Measurements from ENCODE around the gene CCDC51. TPM values are rescaled to one million over a fixed set of nuclear protein-coding genes. Genes with fewer than 3 reads are reported as not detected.

The CCDC51 gene
- polyA plus RNA-seq, 1 of the 3 experiments (the other 2 are of a cell fraction): 24.2 TPM

GRCh38 chr3:48423241-48423882 lies 16.6 kb downstream of the CCDC51 start:
- Histone ChIP-seq H3K4me3 (ENCODE audit: low read depth in 2 of 2, low read length in 1 of 2) (no peak overlapping the region), H3K36me3 (replicated peaks in 1 of 2; ENCODE audit: control insufficient read depth in 1 of 2, insufficient read depth in 2 of 2, low read length in 1 of 2) (peaks cover 0 to 15% of the 10 kb centered on the region in 2 experiments), H2AFZ (ENCODE audit: low read depth) (no peak overlapping the region), H3K9ac (no peak overlapping the region), H3K4me2 (no peak overlapping the region), H3K9me3 (no peaks in the 10 kb centered on the region), H4K20me1 (ENCODE audit: insufficient read depth) (no peaks in the 10 kb centered on the region), H3K79me2 (ENCODE audit: insufficient read depth) (peaks cover 55% of the 10 kb centered on the region), H3K27ac (ENCODE audit: low read depth in 2 of 2, low read length in 1 of 2) (no peak overlapping the region), H3F3A (replicated peaks; ENCODE audit: insufficient read depth) (no peaks in the 10 kb centered on the region), H3K4me1 (ENCODE audit: control insufficient read depth in 1 of 2, insufficient read depth in 2 of 2, low read depth in 1 of 2, low read length in 1 of 2) (peaks cover 7 to 56% of the 10 kb centered on the region in 2 experiments; a peak in 2 of 4 replicates), H3K27me3 (ENCODE audit: insufficient read depth) (no peaks in the 10 kb centered on the region), H3K9me2 (no peaks in the 10 kb centered on the region)
- CTCF ChIA-PET: interaction anchor here (0.6 to 14.1 kb wide), 8 partner anchors 11 to 500 kb away, joined by 3 to 156 read pairs (median 3); no protein-coding TSS in a partner anchor
- DNase-seq: no peak
- POLR2A ChIA-PET: interaction anchor here (0.9 kb wide), 1 partner anchor 23 kb away, joined by 3 read pairs; the partner anchor contains the start of gene ATRIP
- TF ChIP-seq IRF3 (IDR thresholded peaks at IDR 0.05; ENCODE audit: low read depth, low read length) (no peak), RXRA (IDR thresholded peaks at IDR 0.05; ENCODE audit: borderline replicate concordance, low read depth) (no peak), EZH2phosphoT487 (IDR thresholded peaks at IDR 0.05; ENCODE audit: borderline replicate concordance, low read depth) (no peak), ELF1 (IDR thresholded peaks at IDR 0.05) (no peak), FOXM1 (IDR thresholded peaks at IDR 0.05; ENCODE audit: low read depth) (no peak), MAX (IDR thresholded peaks at IDR 0.05; ENCODE audit: low read depth) (no peak), POLR2AphosphoS5 (IDR thresholded peaks at IDR 0.05; ENCODE audit: low read depth, low read length) (no peak), TEAD4 (IDR thresholded peaks at IDR 0.05; ENCODE audit: borderline replicate concordance, insufficient read depth) (no peak), REST (IDR thresholded peaks at IDR 0.05; ENCODE audit: low read depth, low read length) (no peak), FOSL2 (IDR thresholded peaks at IDR 0.05; ENCODE audit: borderline replicate concordance, low read depth) (no peak), SMC3 (IDR thresholded peaks at IDR 0.05; ENCODE audit: low read depth, low read length) (no peak), TAF1 (IDR thresholded peaks at IDR 0.05; ENCODE audit: borderline replicate concordance, low read depth, low read length) (no peak), NRF1 (IDR thresholded peaks at IDR 0.05; ENCODE audit: low read depth, low read length) (no peak)
- 97% methylated on average over 4 of the region's 25 CpGs for WGBS (ENCODE audit: low lambda C conversion rate)
